ENCODE data around the gene BHLHA15. TPM values are rescaled to one million over a fixed set of nuclear protein-coding genes. Genes with fewer than 3 reads are reported as not detected.

The BHLHA15 gene
- total RNA-seq, 1 experiment from 2014 or later: 5.2 TPM

- Histone ChIP-seq H3K4me2 (ENCODE audit: low read length) (no peak overlapping the region), H3K4me1 (ENCODE audit: control insufficient read depth in 1 of 2, insufficient read depth in 2 of 2, low read length in 2 of 2) (no peaks in the 10 kb centered on the region), H4K20me1 (ENCODE audit: insufficient read depth) (no peaks in the 10 kb centered on the region), H3K27ac (ENCODE audit: low read depth, low read length) (no peak overlapping the region), H2AFZ (ENCODE audit: low read depth, low read length, poor library complexity, severe bottlenecking) (no peak overlapping the region), H3K9me2 (ENCODE audit: insufficient read depth) (no peaks in the 10 kb centered on the region), H3K79me2 (ENCODE audit: insufficient read depth, low read length) (no peaks in the 10 kb centered on the region), H3K27me3 (ENCODE audit: insufficient read depth, low read length) (no peaks in the 10 kb centered on the region), H3K9me3 (ENCODE audit: control insufficient read depth in 1 of 2, insufficient read depth in 1 of 2, low read depth in 1 of 2, low read length in 2 of 2) (no peaks in the 10 kb centered on the region), H3K9ac (ENCODE audit: low read length) (no peak overlapping the region), H3K4me3 (replicated peaks in 1 of 2; ENCODE audit: low read depth in 1 of 2, low read length in 2 of 2) (no peak overlapping the region), H3K36me3 (ENCODE audit: control insufficient read depth in 1 of 2, insufficient read depth in 2 of 2, low read length in 2 of 2) (no peaks in the 10 kb centered on the region; a peak in 1 of 4 replicates)
- CTCF ChIA-PET: no interaction called here
- ATAC-seq (no peak), DNase-seq (ENCODE audit: low read depth, low spot score) (no peak)
- TF ChIP-seq, protein P1, sequence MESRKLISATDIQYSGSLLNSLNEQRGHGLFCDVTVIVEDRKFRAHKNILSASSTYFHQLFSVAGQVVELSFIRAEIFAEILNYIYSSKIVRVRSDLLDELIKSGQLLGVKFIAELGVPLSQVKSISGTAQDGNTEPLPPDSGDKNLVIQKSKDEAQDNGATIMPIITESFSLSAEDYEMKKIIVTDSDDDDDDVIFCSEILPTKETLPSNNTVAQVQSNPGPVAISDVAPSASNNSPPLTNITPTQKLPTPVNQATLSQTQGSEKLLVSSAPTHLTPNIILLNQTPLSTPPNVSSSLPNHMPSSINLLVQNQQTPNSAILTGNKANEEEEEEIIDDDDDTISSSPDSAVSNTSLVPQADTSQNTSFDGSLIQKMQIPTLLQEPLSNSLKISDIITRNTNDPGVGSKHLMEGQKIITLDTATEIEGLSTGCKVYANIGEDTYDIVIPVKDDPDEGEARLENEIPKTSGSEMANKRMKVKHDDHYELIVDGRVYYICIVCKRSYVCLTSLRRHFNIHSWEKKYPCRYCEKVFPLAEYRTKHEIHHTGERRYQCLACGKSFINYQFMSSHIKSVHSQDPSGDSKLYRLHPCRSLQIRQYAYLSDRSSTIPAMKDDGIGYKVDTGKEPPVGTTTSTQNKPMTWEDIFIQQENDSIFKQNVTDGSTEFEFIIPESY (IDR thresholded peaks at IDR 0.05; ENCODE audit: extremely low read depth, insufficient replicate concordance, low read length): no peak
- TF ChIP-seq CBX3 (IDR thresholded peaks at IDR 0.05; ENCODE audit: low read depth): no peak
- TF ChIP-seq, protein P2, sequence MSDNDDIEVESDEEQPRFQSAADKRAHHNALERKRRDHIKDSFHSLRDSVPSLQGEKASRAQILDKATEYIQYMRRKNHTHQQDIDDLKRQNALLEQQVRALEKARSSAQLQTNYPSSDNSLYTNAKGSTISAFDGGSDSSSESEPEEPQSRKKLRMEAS (IDR thresholded peaks at IDR 0.05): no peak
- TF ChIP-seq ZFX (IDR thresholded peaks at IDR 0.05): no peak
- TF ChIP-seq POLR2A (IDR thresholded peaks at IDR 0.05; ENCODE audit: borderline replicate concordance, extremely low read depth, insufficient read depth, insufficient read length): no peak
- TF ChIP-seq CEBPB (IDR thresholded peaks at IDR 0.05; ENCODE audit: low read depth): no peak
- TF ChIP-seq, protein P3, sequence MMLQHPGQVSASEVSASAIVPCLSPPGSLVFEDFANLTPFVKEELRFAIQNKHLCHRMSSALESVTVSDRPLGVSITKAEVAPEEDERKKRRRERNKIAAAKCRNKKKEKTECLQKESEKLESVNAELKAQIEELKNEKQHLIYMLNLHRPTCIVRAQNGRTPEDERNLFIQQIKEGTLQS (IDR thresholded peaks at IDR 0.05): no peak
- TF ChIP-seq ELF1 (IDR thresholded peaks at IDR 0.05; ENCODE audit: borderline replicate concordance, low read depth): no peak
- no peak for TF ChIP-seq SP1 (IDR thresholded peaks at IDR 0.05; ENCODE audit: low read depth)
- no peak for TF ChIP-seq FOSL1 (IDR thresholded peaks at IDR 0.05; ENCODE audit: low read depth)
- no peak for TF ChIP-seq SIN3A (IDR thresholded peaks at IDR 0.05; ENCODE audit: low read depth)
- no peak for TF ChIP-seq JUND (IDR thresholded peaks at IDR 0.05)
- TF ChIP-seq EGR1 (IDR thresholded peaks at IDR 0.05; ENCODE audit: low read depth): no peak
- no peak for TF ChIP-seq RAD21 (IDR thresholded peaks at IDR 0.05; ENCODE audit: low read depth)
- BruUV-seq (replicated peaks): no TSS peak
- intact Hi-C loops (cut with micrococcal nuclease): no loop called here
- POLR2A ChIA-PET: interaction anchor here (1.2 kb wide), 1 partner anchor 9 kb away, joined by 3 read pairs; no protein-coding TSS in a partner anchor
- RAD21 ChIA-PET (ENCODE audit: low non-redundant PET in 1 of 2, low total read pairs in 2 of 2, uncharacterized antibody in 2 of 2, unreplicated experiment in 2 of 2): no interaction called here
Measured at GRCh38 chr7:98236355-98237185, 25.3 kb downstream of the BHLHA15 start.
